Right atrium auricular region (tissue), 2 donors: ENCODE data around the gene BNC2. TPM values are rescaled to one million over a fixed set of nuclear protein-coding genes. Genes with fewer than 3 reads are reported as not detected.

ENCODE experiments used
- DNase-seq: peaks from one replicate; pipeline ENCODE4 v3.0.0-alpha.2; 2019; ENCODE audit warnings: low spot score
- H3K27ac ChIP-seq, 2 donors: fragments of 200-600 bp; sonication (generic); 1 replicate in 1 of 2; 2 replicates in 1 of 2; pipeline ENCODE4 v1.5.1; 2016 to 2019
- H3K27me3 ChIP-seq, 2 donors: fragments of 200-600 bp; sonication (generic); one replicate each; pipeline versions ENCODE4 v1.5.1 to v1.6.0; 2017 to 2019
- H3K36me3 ChIP-seq: fragments of 200-600 bp; sonication (generic); one replicate; pipeline ENCODE4 v1.5.1; 2016
- H3K4me1 ChIP-seq, 2 donors: fragments of 200-600 bp; sonication (generic); one replicate each; pipeline versions ENCODE4 v1.5.1 to v1.6.0; 2017 to 2019
- H3K4me3 ChIP-seq, 2 donors: fragments of 200-600 bp; sonication (generic); 1 replicate in 1 of 2; 2 replicates in 1 of 2; pipeline ENCODE4 v1.5.1; 2017 to 2019; ENCODE audit warnings: mild to moderate bottlenecking in 1 of 2, moderate library complexity in 1 of 2
- H3K9me3 ChIP-seq, 2 donors: fragments of 200-600 bp; sonication (generic); one replicate each; pipeline ENCODE4 v1.5.1; 2019
- CTCF ChIP-seq, 2 donors: fragments of 200-600 bp; sonication (generic); IDR thresholded peaks; one replicate each; pipeline ENCODE4 v1.5.1; 2019; ENCODE audit warnings: antibody characterized with exemption in 2 of 2
- total RNA-seq, 2 donors: library from RNA; depleted of rRNA; stranded (reverse); fragments of >200 nt; gene quantifications; one replicate each; pipeline ENCODE4 v1.1.0, GENCODE V29; 2016

Gene BNC2
- total RNA-seq, 2 donors from 2014 or later: 68.3 to 77.6 TPM

- H3K4me1 ChIP-seq: no peaks in the 10 kb centered on the region
- no peaks in the 10 kb centered on the region for H3K36me3 ChIP-seq
- no peaks in the 10 kb centered on the region for H3K27me3 ChIP-seq
- no peaks in the 10 kb centered on the region for H3K9me3 ChIP-seq
- H3K27ac ChIP-seq: no peak overlapping the region
- TF ChIP-seq CTCF (IDR thresholded peaks at IDR 0.05): no peak
- no peak overlapping the region for H3K4me3 ChIP-seq
- DNase-seq: no peak
Observed at GRCh38 chr9:16553869-16554540, 316.5 kb downstream of the BNC2 start.

- H3K36me3 ChIP-seq: no peaks in the 10 kb centered on the region
- DNase-seq: no peak
- TF ChIP-seq CTCF (IDR thresholded peaks at IDR 0.05): no peak
Observed at GRCh38 chr9:16552252-16552651, 318.2 kb downstream of the BNC2 start.

GRCh38 chr9:16551692-16552091 is 318.8 kb downstream of the BNC2 start:
- H3K27ac ChIP-seq: no peak overlapping the region
- TF ChIP-seq CTCF (IDR thresholded peaks at IDR 0.05): no peak
- no peaks in the 10 kb centered on the region for H3K27me3 ChIP-seq
- no peaks in the 10 kb centered on the region for H3K4me1 ChIP-seq
- no peaks in the 10 kb centered on the region for H3K9me3 ChIP-seq
- H3K4me3 ChIP-seq: no peak overlapping the region
- no peak for DNase-seq
- no peaks in the 10 kb centered on the region for H3K36me3 ChIP-seq

More at GRCh38 chr9:16552252-16552651, 318.2 kb downstream of the BNC2 start:
- H3K4me3 ChIP-seq: no peak overlapping the region
- H3K4me1 ChIP-seq: no peaks in the 10 kb centered on the region
- H3K9me3 ChIP-seq: no peaks in the 10 kb centered on the region
- no peak overlapping the region for H3K27ac ChIP-seq
- H3K27me3 ChIP-seq: no peaks in the 10 kb centered on the region

- Histone ChIP-seq H3K27ac (no peak overlapping the region), H3K27me3 (no peaks in the 10 kb centered on the region), H3K4me3 (no peak overlapping the region), H3K36me3 (no peaks in the 10 kb centered on the region), H3K9me3 (no peaks in the 10 kb centered on the region), H3K4me1 (no peaks in the 10 kb centered on the region)
- no peak for DNase-seq
- TF ChIP-seq CTCF (IDR thresholded peaks at IDR 0.05): no peak
Observed at GRCh38 chr9:16545639-16546038, 324.8 kb downstream of the BNC2 start.

GRCh38 chr9:16544842-16545241 is 325.6 kb downstream of the BNC2 start:
- no peak overlapping the region for H3K4me3 ChIP-seq
- no peaks in the 10 kb centered on the region for H3K4me1 ChIP-seq
- H3K36me3 ChIP-seq: no peaks in the 10 kb centered on the region
- no peak for DNase-seq
- TF ChIP-seq CTCF (IDR thresholded peaks at IDR 0.05): no peak
- no peak overlapping the region for H3K27ac ChIP-seq
- no peaks in the 10 kb centered on the region for H3K27me3 ChIP-seq
- no peaks in the 10 kb centered on the region for H3K9me3 ChIP-seq

GRCh38 chr9:16543686-16544085 is 326.8 kb downstream of the BNC2 start:
- H3K4me1 ChIP-seq: no peaks in the 10 kb centered on the region
- no peaks in the 10 kb centered on the region for H3K27me3 ChIP-seq
- no peak overlapping the region for H3K4me3 ChIP-seq
- DNase-seq: no peak
- H3K9me3 ChIP-seq: no peaks in the 10 kb centered on the region
- H3K27ac ChIP-seq: no peak overlapping the region
- TF ChIP-seq CTCF (IDR thresholded peaks at IDR 0.05): no peak
- H3K36me3 ChIP-seq: no peaks in the 10 kb centered on the region
